SH-SY5Y (cell line): ENCODE results near the gene MTIF3.

Source experiments
- GATA2 ChIP-seq: IDR thresholded peaks from 2 replicates; pipeline ENCODE4 v1.6.1; 2011; ENCODE audit warnings: mild to moderate bottlenecking, low read depth, low read length
- GATA3 ChIP-seq: IDR thresholded peaks from 2 replicates; pipeline ENCODE4 v1.6.1; 2011; ENCODE audit warnings: low read depth, mild to moderate bottlenecking, low read length, moderate library complexity

DNA sequence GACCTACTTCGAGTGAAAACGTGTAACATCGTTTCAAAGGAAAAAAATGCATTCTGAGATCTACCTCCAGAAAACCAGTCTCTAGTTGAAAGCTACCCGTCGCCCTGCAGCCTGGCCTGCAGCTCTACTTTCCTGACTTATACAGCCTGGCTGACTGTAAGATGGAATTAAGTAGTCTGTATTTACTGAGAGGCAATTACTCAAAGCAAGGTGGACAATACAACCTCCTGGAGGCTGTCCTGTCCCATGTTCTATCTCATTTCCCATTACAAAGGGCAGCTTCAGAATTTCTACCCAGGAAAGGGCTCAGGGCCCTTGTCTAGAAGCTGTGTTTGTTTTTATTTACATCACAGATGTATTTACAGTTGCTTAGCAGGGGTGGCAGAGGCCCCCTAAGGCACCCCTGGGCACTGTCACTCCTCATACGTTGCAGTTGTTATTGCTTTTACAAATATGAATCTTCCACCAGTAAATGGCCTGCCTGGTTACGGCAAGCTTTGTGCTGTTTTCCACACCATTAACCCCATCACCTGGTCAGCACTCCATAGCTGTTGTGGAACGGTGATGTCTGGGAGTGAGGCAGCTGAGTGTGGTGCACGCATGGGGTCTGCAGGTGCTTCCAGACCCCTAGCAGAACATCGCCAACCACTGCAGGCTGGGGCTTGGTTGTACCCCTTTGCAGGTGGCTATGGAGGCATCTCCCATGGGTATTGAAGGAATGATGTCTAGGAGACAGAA, 46.3 kb upstream of the MTIF3 start:
- TF ChIP-seq GATA3 (no peak), GATA2 (no peak)
